ENCODE results near the gene STARD8.

Gene STARD8

GRCh38 chrX:68692651-68693050 is 45.2 kb downstream of the STARD8 start:
- no peak overlapping the region for H3K27ac ChIP-seq
- TF ChIP-seq ZFX (IDR thresholded peaks at IDR 0.05; ENCODE audit: borderline replicate concordance), result no peak
- TF ChIP-seq, protein P1, sequence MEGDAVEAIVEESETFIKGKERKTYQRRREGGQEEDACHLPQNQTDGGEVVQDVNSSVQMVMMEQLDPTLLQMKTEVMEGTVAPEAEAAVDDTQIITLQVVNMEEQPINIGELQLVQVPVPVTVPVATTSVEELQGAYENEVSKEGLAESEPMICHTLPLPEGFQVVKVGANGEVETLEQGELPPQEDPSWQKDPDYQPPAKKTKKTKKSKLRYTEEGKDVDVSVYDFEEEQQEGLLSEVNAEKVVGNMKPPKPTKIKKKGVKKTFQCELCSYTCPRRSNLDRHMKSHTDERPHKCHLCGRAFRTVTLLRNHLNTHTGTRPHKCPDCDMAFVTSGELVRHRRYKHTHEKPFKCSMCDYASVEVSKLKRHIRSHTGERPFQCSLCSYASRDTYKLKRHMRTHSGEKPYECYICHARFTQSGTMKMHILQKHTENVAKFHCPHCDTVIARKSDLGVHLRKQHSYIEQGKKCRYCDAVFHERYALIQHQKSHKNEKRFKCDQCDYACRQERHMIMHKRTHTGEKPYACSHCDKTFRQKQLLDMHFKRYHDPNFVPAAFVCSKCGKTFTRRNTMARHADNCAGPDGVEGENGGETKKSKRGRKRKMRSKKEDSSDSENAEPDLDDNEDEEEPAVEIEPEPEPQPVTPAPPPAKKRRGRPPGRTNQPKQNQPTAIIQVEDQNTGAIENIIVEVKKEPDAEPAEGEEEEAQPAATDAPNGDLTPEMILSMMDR (IDR thresholded peaks at IDR 0.05), result no peak

- TF ChIP-seq, protein P1 (IDR thresholded peaks at IDR 0.05), result no peak
- TF ChIP-seq ZFX (IDR thresholded peaks at IDR 0.05; ENCODE audit: borderline replicate concordance), result no peak
- H3K27ac ChIP-seq, result no peak overlapping the region
Observed at GRCh38 chrX:68693481-68694434, 46.3 kb downstream of the STARD8 start.

DNA sequence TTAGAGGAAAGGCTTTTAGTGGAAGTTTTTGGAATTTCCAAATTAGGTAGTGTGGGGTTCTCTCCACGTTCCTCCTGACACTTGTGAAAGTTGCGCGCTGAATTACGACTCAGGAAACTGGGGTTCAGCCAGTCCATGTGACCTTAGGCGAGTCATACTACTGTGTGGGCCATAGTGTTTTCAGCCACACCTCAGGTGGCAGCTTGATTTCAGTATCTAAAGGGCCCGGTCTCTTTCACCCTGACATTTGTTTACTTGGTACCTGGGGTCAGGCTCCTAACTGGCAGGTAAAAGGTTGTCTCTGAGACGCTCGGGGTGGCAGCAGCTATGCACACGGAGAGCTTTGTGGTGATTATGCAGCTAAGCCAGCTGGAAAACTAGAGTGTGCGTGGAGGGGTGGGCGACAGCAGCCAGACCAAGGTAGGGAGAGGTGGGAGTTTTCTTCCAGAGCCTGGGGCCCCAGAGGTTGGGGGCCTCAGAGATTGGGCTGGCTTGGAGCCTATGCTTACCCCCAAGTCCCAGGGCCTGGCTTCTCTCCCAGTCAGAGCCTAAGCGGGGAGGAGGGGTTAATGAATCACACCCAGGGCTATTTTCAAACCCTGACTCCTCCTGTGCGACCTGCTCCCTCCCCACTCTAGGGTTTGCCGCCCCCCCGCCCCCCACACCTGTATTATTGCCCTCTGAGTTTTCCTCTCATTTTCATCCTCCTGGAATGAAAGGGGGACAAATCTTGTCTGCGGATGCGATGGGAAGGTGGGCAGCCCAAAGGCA is 47.2 kb downstream of the STARD8 start:
- no peak overlapping the region for H3K27ac ChIP-seq
- TF ChIP-seq, protein P1 (IDR thresholded peaks at IDR 0.05), result no peak
- TF ChIP-seq ZFX (IDR thresholded peaks at IDR 0.05; ENCODE audit: borderline replicate concordance), result no peak

- TF ChIP-seq, protein P1 (IDR thresholded peaks at IDR 0.05), result no peak
- TF ChIP-seq ZFX (IDR thresholded peaks at IDR 0.05; ENCODE audit: borderline replicate concordance), result no peak
- H3K27ac ChIP-seq, result no peak overlapping the region
Observed at GRCh38 chrX:68695206-68695845, 47.9 kb downstream of the STARD8 start.

DNA sequence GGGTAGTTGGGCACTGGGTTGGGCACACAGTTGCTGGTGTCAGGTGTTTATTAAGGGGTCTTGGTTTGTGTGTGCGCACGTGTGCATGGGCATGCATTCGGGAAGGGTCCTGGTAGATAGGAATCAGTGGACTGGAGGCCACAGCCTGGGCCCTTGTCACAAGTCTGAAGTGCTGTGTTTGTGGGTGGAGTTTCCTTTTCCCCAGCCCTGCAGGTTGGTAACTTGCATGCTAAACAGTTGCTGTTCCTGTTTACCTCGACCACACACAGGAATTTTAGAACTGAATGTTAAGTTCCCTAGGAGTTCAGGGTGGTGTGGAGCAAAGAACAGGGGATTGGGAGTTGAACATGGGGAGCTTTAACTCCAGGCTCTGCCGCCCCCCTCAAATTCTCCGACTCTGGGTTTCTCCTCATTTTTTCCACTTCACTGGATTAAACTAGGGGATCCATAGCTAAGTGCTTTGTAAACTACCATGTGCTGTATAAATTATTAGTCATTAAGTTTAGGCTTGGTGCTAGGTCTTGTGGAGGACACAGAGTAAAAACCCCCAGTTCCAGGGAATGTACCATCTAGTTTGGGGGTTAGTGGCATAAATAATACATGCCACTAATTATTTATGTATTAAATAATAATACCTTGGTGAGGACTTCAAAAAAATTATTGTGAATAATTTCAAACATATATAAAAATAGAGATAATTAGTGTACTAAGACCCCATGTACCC is 49.0 kb downstream of the STARD8 start:
- no peak overlapping the region for H3K27ac ChIP-seq
- no peak for TF ChIP-seq ZFX (IDR thresholded peaks at IDR 0.05; ENCODE audit: borderline replicate concordance)
- TF ChIP-seq, protein P1 (IDR thresholded peaks at IDR 0.05), result no peak

- TF ChIP-seq ZFX (IDR thresholded peaks at IDR 0.05; ENCODE audit: borderline replicate concordance), result no peak
- TF ChIP-seq, protein P1 (IDR thresholded peaks at IDR 0.05), result no peak
- H3K27ac ChIP-seq, result no peak overlapping the region
Observed at GRCh38 chrX:68697036-68697435, 49.6 kb downstream of the STARD8 start.
